ENCODE measurements around the gene ARNT2. TPM values are rescaled to one million over a fixed set of nuclear protein-coding genes. Genes with fewer than 3 reads are reported as not detected.

Gene ARNT2
- total RNA-seq, 1 donor, result 20.7 TPM

- TF ChIP-seq CTCF (IDR thresholded peaks at IDR 0.05; ENCODE audit: insufficient read depth, low read depth, low read length), result no peak
- no peak for DNase-seq (ENCODE audit: low read depth)
These were observed 41.3 kb downstream of the ARNT2 start for GRCh38 chr15:80445300-80446041.

DNA sequence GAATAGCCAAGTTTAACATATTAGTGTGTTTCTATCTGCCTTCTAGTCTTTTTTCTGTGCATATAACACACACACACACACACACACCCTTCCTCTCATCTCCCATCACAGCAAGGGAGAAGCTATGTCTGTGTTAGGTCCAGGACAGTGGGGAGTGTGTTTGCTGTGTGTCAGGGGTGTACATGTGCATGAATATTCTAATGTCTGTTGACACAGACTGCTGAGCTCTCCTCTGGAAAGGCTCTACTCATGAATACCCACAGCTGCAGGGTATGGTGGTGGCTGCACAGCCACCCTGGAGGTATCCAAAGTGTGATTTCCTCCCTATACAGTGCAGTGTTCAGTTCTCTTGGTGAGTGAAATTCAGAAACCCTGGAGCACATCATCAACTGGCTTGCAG lies 42.9 kb downstream of the ARNT2 start:
- TF ChIP-seq CTCF (IDR thresholded peaks at IDR 0.05; ENCODE audit: insufficient read depth, low read depth, low read length), result no peak
- H3K4me3 ChIP-seq (ENCODE audit: low read depth, low read length), result no peak overlapping the region
- no peak for DNase-seq (ENCODE audit: low read depth)

More at GRCh38 chr15:80445300-80446041, 41.3 kb downstream of the ARNT2 start:
- no peak overlapping the region for H3K4me3 ChIP-seq (ENCODE audit: low read depth, low read length)

GRCh38 chr15:80449825-80450224 lies 45.6 kb downstream of the ARNT2 start:
- no peak for TF ChIP-seq CTCF (IDR thresholded peaks at IDR 0.05; ENCODE audit: insufficient read depth, low read depth, low read length)
- no peak for DNase-seq (ENCODE audit: low read depth)

DNA sequence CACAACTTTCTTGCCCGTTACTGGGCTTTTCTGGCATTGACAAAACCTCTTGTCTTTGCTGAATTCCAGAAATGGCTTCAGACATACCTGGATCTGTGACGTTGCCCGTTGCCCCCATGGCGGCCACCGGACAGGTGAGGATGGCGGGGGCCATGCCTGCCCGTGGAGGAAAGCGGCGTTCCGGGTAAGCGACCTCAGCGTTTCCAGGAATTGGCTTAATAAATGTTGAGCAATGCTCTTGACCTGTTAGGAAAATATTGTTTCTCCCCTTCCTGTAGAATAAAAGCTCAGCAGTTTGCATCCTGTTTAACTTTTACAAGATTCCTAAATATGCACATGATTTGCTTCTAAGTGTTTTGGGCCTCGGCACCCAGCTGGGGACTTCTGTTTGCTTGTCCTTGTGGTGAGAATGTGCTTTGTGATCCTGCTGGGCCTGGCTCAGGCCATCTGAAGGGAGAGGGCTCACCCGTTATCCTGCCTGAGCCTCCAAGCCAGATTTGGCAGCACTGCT lies 46.7 kb downstream of the ARNT2 start:
- no peak overlapping the region for H3K4me3 ChIP-seq (ENCODE audit: low read depth, low read length)
- DNase-seq (ENCODE audit: low read depth), result no peak
- TF ChIP-seq CTCF (IDR thresholded peaks at IDR 0.05; ENCODE audit: insufficient read depth, low read depth, low read length), result no peak

More at GRCh38 chr15:80449825-80450224, 45.6 kb downstream of the ARNT2 start:
- no peak overlapping the region for H3K4me3 ChIP-seq (ENCODE audit: low read depth, low read length)

DNA sequence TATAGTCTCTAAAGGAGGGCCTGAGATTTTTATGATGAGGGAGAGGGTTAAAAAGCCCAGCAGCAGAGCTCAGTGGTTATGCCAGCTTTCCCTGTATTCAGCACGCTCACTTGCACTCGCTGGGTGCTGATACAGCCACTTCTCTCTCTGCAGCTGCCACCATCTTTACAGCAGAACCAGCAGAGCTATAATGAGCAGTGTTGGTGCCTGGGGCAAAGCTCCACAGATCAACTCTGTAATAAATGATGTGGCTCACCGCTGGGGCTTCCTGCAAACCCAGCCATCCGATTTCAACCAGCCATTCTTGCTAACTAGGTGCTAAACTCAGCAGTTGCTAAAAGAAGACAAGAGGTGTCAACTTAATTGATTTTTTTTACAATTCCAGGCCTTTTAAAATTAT lies 48.0 kb downstream of the ARNT2 start:
- no peak for TF ChIP-seq CTCF (IDR thresholded peaks at IDR 0.05; ENCODE audit: insufficient read depth, low read depth, low read length)
- H3K4me3 ChIP-seq (ENCODE audit: low read depth, low read length), result no peak overlapping the region
- no peak for DNase-seq (ENCODE audit: low read depth)

GRCh38 chr15:80455051-80455648 lies 51.0 kb downstream of the ARNT2 start:
- H3K4me3 ChIP-seq (ENCODE audit: low read depth, low read length), result no peak overlapping the region
- TF ChIP-seq CTCF (IDR thresholded peaks at IDR 0.05; ENCODE audit: insufficient read depth, low read depth, low read length), result no peak
- DNase-seq (ENCODE audit: low read depth), result peak; percentile 15
